ENCODE measurements around the gene COPZ1.
"Not testable (repeated sequence)": the region's sequence is repeated elsewhere in the genome, so short reads cannot be mapped to it uniquely, and the experiment has no call there.

Gene COPZ1, protein sequence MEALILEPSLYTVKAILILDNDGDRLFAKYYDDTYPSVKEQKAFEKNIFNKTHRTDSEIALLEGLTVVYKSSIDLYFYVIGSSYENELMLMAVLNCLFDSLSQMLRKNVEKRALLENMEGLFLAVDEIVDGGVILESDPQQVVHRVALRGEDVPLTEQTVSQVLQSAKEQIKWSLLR

DNA sequence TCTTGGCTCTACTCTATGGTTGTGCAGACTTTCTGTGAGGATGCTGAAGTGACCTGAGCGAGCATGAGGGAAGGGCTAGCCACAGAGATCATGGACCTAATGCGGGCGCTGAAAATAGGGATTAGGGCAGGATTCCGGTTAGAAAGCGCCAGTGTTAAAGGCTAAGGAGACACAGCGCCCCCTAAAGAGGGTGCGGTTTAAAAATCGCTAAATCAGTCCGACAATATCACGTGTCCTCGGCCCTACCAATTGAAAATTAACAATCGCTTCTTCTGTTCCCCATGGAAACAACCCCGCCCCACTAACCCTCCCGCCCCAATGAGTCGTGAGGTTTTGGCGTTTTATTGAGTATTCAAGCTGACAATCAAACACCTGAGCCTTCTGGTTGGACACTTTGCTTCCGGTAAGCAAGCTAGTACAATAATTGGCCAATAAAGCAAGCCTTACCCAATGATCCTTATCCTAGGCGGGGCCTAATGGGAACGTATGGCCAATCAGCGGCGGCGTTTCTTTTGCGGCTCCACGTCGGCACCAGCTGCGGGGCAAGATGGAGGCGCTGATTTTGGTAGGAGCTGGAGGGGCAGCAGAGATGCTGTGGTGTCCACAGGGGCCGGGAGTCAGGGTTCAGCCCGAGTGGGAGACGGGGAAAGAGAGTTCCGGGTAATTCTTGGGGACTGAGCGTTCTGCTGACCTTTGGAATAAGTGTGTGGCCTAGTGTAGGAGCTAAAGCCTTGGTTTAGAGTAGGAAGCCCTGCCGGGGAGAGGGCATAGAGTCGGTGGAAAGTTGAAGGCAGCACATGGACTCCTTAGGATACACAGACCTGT is at the start of gene COPZ1:
TSS of gene COPZ1 (plus strand) at position 515 of the 825 bp plus-strand sequence. CDS start at position 548, 33 bp downstream.
- peak; percentile 89 for DNase-seq

GRCh38 chr12:54276368-54276767 is 48.6 kb upstream of the COPZ1 start:
- DNase-seq: no peak

- no peak for DNase-seq
These were observed 47.1 kb upstream of the COPZ1 start for GRCh38 chr12:54277823-54278276.

DNA sequence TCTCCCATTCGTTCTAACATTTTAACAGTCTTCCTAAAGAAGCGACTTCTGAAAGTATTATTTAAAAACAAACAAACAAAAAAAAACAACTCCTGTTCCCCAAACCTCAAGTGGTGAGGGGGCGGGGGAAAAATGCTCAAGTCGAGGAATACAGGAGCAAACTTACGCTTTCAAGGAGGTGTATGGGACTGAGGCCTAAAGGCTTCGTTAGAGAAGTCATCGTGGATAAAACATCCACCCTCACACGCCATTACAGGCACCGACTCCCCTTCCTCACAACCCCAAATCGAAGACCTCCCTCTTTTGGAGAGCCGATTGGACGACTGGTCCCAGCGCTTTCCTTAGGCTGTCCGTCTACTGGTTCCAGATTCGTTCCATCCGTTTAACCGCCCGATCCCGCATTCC is 45.7 kb upstream of the COPZ1 start:
- no peak for DNase-seq

- DNase-seq: peak; percentile 91
These were observed 45.1 kb upstream of the COPZ1 start, which contains the start of gene CBX5 for GRCh38 chr12:54279632-54280467. TSS of gene CBX5 (minus strand) at chr12:54280122. CDS start at chr12:54257650, 22,472 bp downstream.

- DNase-seq: peak; percentile 91
These were observed 44.3 kb upstream of the COPZ1 start, which contains the start of gene HNRNPA1 for GRCh38 chr12:54280468-54281260. TSS of gene HNRNPA1 (plus strand) at chr12:54280726. CDS start at chr12:54280808, 82 bp downstream.

GRCh38 chr12:54281261-54281638 is 43.7 kb upstream of the COPZ1 start:
- not testable (repeated sequence) for DNase-seq

GRCh38 chr12:54281694-54282093 is 43.2 kb upstream of the COPZ1 start:
- DNase-seq: not testable (repeated sequence)

GRCh38 chr12:54282949-54283593 is 41.9 kb upstream of the COPZ1 start:
- no peak for DNase-seq

GRCh38 chr12:54284070-54284780 is 40.7 kb upstream of the COPZ1 start:
- DNase-seq: not testable (repeated sequence)

DNA sequence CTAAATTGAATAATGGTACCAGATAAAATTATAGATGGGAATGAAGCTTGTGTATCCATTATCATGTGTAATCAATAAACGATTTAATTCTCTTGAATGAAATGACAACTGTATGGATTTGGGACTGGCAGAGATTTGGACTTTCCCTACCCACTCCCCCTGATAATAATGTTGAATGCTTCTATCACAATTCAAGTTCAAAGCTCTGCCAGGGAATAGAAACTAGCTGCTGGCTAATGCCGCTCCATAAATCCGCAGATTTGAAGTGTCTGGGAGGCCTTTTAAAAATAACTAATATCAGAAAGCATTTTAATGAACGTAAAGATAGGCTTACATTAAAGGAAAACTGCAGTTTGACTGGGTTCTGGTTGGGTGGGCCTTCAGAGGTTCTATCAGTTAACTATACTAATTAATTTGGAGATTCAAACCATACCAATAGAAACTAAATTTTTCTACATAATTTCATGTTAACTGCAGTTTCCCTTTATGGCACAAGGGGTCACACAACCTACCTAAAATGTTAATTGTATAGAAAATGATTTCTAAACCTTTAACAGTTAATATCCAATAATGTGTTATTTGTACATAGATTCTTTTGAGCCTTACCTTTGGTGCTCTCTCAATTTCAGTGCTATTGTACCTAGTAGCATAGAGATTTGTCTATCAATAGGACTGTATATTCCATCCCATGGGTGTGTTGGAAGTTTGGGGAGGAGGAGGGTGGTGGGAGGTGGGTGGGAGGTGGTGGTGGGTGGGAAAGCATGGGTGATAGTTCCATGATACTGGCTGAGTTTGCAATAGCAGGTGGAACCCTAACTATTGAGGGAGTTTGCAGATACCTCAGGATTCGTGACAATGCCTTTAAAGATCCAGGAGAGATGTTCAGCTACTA is 39.5 kb upstream of the COPZ1 start:
- no peak for DNase-seq

DNA sequence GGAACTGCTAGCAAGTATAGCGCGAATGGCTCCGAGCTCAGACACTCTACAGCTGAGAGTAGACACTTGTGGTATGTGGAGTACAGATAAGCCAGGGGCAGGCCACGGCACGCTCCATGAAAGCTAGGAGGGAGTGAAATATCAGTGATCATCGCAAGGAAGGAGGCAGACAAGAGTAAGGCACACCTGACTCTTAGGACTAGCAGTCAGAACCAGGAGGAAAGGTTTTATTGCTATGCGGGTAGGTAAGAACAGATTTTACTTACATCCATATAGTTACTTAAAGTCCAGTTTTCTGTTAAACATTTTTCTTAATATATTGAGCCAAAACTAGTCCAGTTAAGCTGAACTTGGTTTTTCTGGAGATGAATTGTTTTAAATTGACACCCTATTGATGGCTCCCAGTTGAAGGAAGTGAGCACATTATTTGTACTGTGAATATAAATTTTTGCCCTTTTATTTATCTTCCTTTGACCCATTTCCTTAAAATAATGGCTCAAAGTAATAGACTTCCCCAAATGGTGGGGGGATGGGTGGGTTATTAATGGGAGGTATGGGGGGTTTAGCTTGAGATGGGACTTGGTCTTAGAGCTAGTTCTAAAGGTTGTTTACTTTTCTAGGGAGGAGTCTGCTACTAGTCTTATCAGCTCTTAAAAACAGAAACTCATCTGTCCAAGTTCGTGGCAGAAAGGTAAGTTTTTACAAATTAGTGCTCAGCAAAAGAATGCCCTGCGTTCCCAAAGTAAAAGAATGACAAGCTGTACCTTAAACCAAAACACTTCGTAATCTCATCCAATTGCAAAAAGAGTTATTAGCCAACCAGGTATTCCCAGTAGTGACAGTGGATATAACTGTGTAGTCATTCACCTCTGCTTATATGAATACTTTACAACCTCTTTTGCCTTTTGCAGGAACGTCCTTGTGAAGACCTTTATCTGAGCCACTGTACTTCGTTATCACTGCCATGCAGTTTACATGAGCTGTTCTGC is 38.6 kb upstream of the COPZ1 start:
- DNase-seq: no peak

- no peak for DNase-seq
These were observed 37.4 kb upstream of the COPZ1 start for GRCh38 chr12:54287261-54288157.

DNA sequence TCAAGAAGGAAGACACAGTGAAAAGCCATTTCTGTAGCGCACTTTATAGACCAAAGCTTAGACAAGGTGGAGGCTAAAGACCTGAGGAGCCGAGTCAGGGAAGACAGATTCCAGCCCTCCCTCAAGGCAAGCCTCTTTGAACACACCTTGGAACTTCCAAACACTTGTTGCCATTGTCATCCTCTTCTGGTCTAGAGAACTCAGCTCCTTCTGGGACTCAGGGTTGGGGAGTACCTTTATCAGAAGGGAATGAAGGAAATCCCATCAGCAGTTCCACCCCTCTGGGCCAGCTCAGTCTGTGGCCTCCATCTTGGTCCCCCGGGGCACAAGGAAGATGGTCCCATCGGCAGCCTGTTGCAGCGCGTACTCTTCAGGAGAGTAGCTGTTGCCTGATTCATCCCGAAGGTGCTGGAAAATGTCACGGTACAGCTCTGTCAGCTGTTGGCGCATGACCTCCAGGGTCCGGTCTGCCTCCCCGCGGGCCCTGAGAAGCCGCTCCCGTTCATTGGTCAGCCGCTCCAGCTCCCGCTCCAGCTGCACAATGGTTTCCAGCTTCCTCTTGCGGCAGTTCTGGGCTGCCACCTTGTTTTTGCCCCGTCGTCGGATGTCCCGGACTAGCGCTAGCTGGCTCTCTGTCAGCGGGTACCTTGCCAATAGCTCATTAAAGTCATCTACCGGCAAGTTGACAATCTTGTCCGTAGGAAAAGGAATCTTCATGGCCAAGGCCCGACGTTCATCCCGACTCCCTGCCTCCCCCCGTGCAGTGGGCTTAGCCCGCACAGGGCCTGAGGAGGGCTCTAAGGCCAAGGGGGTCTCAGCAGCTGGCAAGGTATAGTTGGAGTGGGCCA is 32.6 kb upstream of the COPZ1 start:
- no peak for DNase-seq

GRCh38 chr12:54292931-54293241 is 32.0 kb upstream of the COPZ1 start:
- no peak for DNase-seq

GRCh38 chr12:54294152-54294952 is 30.6 kb upstream of the COPZ1 start:
- no peak for DNase-seq

Data from DMS79 treated with DMSO at 0.1 percent for 48 hours (cell line).